Left lobe of liver (tissue), 2 donors: Measurements from ENCODE around the gene PCSK4. TPM values are rescaled to one million over a fixed set of nuclear protein-coding genes. Genes with fewer than 3 reads are reported as not detected.

Source experiments
- ATAC-seq: fragments of 200-7000 bp; cut with Tn5 transposase; one replicate; pipeline ENCODE4 v1.9.1; 2020; ENCODE audit warnings: mild to moderate bottlenecking, moderate library complexity
- DNase-seq: peaks from one replicate; pipeline ENCODE4 v3.0.0-alpha.2; 2020; ENCODE audit warnings: low spot score
- total RNA-seq: library from RNA; stranded (reverse); gene quantifications from one replicate; pipeline ENCODE4 v1.2.1, GENCODE V29; 2021
- donor health status: DM: no; HTN: no; CAD: no; lungs with moderate emphysema.
- donor health status: DM: no; HTN: yes; CAD: no.

PCSK4 gene
- total RNA-seq, 1 donor from 2014 or later = 4.8 TPM

DNA sequence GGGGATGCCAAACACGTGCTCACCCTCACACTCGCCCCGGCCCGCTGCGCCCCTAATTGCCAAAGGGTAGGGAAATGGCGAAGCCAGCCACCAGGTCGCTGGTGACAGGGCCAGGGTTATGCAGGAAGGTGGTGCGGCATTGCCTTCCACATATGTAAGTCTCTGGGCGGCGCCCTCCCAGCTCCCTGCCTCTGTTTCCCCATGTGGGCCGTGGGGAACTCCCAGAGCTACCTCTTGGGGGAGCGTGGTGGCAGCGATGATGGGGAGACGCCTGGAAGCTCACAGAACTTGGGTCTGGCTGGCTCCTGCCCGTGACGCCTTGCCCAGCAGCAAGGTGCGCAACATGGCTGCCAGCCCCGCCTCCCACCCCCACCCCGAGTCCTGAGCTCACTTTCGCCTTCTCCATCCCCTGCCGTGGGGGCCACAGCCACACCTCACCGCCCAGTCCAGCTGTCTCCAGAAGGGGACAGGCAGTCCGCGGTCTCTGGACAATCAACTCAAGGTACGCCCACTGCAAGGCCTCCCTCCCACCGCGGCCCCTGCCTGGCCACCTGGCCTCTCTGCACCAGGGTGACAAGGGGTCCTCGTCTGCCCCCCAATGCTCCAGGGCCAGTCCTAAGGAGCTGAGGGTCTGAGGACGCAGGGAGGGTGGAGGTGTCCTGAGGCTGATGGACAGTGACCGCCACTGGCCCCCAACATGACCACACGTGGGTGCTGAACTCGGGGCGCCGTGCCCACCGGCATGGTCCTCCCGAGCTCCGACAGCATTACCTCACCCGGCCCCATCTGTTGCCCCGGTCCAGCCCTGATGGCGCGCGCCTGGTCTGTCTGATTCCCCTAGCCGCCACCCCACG lies 17.7 kb downstream of the PCSK4 start:
- DNase-seq = no peak

DNA sequence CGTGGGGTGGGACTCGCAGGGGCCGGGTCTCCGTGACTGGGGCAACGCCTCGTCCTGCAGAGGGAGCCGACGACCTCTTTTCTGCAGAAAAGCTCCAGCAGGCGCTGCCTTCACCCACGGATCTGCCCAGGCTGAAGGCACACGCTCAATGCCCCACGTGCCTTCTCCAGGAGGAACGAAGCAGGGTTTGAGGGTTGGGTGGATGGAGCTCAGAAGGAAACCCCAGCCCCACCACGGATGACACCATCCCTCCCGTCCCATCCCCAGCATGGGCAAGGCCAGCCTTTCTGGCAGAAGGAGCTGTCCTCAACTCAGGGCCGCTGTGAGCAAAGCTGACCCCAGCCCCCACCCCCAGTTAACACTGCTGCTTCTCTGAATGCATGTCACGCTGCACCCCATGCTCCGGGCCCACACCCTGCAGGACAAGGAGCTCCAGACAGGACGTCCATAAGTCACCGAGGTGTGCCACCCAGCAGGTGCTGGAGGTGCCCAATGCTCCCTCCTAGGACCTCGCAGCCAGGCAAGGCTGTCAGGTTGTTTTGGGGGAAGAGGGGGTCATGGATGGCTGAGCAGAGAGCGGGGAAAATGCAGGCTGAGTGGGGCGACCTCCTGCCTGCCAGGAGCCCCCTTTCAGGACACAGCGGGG lies 18.5 kb downstream of the PCSK4 start:
- ATAC-seq (no peak), DNase-seq (no peak)

More for the DNA sequence above, 17.7 kb downstream of the PCSK4 start:
- ATAC-seq = no peak

DNA sequence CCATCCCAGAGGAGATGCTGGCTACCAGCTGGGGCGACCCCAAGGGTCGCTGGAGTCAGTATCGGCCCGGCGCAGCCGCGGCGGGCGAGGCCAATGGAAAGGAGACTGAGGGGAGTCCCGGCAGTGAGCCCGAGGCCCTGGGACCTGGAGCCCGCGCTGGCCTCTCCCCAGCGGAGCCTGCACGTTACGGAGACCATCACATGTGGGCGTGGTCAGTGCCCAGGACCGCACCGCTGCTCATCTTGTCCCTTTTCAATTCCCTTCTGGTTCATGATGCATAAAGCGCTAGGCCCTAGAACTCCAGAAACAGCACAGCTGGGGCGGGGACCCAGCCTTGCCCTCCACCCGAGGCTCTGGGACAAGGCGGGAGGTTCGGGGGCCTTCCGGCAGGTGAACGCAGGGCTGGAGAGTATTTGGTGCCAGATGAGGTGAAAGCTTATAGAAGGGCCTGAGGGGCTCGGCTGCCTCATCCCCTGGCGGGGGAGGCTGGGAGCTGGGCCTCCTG lies 19.1 kb downstream of the PCSK4 start:
- ATAC-seq = peak; percentile 21
- no peak for DNase-seq

DNA sequence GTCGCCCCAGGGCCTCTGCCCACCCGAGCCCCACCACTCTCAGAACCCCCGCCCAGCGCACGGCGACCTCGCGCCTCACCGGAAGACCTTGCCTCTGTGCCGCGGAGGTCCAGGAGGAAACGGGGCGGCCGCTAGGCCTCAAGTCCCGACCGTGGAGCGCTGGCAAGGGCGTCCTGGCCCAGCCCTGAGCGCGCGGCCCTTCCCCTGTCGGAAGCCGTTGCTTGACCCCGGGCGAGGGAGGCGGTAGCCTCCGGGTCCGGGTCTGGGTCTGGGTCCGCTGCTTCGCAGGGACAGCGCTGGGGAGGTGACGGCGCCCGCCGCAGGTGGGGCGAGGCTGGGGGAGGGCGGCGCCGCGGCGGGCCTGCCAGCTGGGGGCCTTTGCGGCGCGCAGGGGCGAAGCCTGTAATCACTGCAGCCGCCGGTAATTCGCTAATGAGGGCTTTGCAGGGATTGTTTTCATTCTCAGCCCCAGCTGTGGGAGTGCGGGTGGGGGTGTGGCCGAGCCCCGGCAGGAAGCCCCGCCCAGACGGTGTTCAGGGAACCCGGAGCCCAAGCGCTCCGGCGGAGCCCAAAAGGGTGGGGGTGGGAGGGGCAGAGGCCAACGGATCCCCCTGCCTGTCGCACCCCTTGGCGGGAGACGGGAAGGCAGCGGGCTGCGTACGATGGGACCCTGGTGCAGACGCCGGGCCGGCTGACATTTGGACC lies 19.7 kb downstream of the PCSK4 start:
- no peak for DNase-seq

DNA sequence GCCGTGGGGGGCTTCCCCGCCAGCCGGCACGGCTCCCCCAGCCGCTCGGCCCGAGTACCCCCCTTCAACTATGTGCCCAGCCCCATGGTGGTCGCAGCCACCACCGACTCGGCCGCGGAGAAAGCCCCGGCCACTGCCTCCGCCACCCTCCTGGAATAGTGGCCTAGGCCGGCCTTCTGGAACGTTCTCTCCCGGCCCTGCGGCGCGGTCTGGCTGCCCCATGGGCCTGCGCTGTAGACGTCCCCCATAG lies 20.2 kb downstream of the PCSK4 start:
- DNase-seq (no peak), ATAC-seq (peak; percentile 22)

More for the DNA sequence above, 19.7 kb downstream of the PCSK4 start:
- peak; percentile 60 for ATAC-seq

DNA sequence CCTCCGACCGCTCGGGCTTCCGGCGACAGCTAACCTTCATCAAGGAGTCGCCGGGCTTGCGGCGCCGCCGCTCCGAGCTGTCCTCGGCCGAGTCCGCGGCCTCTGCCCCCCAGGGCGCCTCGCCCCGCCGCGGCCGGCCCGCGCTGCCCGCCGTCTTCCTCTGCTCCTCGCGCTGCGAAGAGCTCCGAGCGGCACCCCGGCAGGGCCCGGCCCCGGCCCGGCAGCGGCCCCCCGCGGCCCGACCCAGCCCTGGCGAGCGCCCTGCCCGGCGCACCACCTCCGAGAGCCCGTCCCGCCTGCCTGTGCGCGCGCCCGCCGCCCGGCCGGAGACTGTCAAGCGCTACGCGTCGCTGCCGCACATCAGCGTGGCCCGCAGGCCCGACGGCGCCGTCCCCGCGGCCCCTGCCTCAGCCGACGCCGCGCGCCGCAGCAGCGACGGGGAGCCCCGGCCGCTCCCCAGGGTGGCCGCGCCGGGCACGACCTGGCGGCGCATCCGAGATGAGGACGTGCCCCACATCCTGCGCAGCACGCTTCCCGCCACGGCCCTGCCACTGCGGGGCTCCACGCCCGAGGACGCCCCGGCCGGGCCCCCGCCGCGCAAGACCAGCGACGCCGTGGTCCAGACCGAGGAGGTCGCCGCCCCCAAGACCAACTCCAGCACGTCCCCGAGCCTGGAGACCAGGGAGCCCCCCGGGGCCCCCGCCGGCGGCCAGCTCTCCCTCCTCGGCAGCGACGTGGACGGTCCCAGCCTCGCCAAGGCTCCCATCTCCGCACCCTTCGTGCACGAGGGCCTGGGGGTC lies 20.7 kb downstream of the PCSK4 start:
- no peak for DNase-seq
- peak; percentile 20 for ATAC-seq

DNA sequence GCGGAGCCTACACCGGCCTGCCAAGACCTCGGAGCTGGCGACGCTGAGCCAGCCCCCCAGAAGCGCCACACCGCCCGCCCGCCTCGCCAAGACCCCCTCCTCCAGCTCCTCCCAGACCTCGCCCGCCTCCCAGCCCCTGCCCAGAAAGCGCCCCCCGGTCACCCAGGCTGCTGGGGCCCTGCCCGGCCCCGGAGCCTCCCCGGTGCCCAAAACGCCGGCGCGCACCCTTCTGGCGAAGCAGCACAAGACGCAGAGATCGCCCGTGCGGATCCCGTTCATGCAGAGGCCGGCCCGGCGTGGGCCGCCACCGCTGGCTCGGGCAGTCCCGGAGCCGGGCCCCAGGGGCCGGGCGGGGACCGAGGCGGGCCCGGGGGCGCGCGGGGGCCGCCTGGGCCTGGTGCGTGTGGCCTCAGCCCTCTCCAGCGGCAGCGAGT lies 21.3 kb downstream of the PCSK4 start:
- ATAC-seq = peak; percentile 42

DNA sequence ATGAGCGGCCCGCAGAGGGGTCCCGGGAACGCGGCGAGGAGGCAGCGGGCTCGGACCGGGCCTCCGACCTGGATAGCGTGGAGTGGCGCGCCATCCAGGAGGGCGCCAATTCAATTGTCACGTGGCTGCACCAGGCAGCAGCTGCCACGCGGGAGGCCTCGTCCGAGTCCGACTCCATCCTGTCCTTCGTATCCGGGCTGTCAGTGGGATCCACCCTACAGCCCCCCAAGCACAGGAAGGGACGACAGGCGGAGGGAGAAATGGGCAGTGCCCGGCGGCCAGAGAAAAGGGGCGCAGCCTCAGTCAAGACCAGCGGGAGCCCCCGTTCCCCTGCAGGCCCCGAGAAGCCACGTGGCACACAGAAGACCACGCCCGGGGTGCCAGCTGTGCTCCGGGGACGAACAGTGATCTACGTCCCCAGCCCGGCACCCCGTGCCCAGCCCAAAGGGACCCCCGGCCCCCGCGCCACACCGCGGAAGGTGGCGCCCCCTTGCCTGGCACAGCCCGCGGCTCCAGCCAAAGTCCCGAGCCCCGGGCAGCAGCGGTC lies 21.8 kb downstream of the PCSK4 start:
- DNase-seq = no peak
- ATAC-seq = no peak

More for the DNA sequence above, 21.3 kb downstream of the PCSK4 start:
- no peak for DNase-seq

DNA sequence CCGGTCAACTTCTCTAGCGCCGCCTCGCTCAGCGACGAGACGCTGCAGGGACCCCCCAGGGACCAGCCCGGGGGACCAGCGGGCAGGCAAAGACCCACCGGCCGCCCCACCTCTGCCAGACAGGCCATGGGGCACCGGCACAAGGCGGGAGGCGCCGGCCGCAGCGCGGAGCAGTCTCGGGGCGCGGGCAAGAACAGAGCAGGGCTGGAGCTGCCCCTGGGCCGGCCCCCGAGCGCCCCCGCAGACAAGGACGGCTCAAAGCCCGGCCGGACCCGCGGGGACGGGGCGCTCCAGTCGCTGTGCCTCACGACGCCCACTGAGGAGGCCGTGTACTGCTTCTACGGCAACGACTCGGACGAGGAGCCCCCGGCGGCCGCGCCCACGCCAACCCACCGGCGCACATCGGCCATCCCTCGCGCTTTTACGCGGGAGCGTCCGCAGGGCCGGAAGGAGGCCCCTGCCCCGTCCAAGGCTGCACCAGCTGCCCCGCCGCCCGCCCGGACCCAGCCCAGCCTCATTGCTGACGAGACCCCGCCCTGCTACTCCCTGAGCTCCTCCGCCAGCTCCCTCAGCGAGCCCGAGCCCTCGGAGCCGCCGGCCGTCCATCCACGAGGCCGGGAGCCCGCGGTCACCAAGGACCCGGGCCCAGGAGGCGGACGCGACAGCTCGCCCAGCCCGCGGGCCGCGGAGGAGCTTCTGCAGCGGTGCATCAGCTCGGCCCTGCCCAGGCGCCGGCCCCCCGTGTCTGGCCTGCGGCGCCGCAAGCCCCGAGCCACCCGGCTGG lies 22.5 kb downstream of the PCSK4 start:
- DNase-seq (no peak), ATAC-seq (no peak)

DNA sequence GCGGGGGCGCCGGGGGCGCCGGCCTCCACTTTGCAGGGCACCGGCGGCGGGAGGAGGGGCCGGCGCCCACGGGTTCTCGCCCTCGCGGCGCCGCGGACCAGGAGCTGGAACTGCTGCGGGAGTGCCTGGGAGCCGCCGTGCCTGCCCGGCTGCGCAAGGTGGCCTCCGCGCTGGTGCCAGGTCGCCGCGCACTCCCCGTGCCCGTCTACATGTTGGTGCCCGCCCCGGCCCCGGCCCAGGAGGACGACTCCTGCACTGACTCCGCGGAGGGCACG lies 23.0 kb downstream of the PCSK4 start:
- DNase-seq (no peak), ATAC-seq (no peak)

DNA sequence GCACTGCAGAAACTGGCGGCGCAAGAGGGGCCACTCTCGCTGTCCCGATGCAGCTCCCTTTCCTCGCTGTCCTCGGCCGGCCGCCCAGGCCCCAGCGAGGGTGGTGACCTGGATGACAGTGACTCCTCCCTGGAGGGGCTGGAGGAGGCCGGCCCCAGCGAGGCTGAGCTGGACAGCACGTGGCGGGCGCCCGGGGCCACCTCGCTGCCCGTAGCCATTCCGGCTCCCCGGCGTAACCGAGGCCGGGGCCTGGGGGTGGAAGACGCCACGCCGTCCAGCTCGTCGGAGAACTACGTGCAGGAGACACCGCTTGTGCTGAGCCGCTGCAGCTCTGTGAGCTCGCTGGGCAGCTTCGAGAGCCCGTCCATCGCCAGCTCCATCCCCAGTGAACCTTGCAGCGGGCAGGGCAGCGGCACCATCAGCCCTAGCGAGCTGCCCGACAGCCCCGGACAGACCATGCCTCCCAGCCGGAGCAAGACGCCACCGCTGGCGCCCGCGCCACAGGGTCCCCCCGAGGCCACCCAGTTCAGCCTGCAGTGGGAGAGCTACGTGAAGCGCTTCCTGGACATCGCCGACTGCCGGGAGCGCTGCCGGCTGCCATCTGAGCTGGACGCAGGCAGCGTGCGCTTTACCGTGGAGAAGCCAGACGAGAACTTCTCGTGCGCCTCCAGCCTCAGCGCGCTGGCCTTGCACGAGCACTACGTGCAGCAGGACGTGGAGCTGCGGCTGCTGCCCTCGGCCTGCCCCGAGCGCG lies 23.5 kb downstream of the PCSK4 start:
- ATAC-seq = no peak
- no peak for DNase-seq

DNA sequence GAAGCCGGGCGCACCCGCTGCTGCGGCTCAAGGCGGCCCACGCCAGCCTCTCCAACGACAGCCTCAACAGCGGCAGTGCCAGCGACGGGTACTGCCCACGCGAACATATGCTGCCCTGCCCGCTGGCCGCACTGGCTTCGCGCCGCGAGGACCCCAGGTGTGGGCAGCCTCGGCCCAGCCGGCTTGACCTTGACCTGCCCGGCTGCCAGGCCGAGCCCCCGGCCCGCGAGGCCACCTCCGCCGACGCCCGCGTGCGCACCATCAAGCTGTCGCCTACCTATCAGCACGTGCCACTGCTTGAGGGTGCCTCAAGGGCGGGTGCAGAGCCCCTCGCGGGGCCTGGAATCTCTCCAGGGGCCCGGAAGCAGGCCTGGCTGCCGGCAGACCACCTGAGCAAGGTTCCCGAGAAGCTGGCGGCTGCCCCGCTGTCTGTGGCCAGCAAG lies 24.1 kb downstream of the PCSK4 start:
- ATAC-seq = no peak
- DNase-seq = peak; percentile 44

DNA sequence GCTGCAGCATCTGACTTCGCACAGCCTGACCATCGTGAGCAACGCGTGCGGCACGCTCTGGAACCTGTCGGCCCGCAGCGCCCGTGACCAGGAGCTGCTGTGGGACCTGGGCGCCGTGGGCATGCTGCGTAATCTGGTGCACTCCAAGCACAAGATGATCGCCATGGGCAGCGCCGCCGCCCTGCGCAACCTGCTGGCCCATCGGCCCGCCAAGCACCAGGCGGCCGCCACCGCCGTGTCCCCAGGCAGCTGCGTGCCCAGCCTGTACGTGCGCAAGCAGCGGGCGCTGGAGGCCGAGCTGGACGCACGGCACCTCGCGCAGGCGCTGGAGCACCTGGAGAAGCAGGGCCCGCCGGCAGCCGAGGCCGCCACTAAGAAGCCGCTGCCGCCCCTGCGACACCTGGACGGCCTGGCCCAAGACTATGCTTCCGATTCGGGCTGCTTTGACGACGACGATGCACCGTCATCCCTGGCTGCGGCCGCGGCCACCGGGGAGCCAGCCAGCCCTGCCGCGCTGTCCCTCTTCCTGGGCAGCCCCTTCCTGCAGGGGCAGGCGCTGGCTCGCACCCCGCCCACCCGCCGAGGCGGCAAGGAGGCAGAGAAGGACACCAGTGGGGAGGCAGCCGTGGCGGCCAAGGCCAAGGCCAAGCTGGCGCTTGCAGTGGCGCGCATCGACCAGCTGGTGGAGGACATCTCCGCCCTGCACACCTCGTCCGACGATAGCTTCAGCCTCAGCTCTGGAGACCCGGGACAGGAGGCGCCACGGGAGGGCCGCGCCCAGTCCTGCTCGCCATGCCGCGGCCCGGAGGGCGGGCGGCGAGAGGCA lies 24.7 kb downstream of the PCSK4 start:
- DNase-seq = peak; percentile 50
- peak; percentile 56 for ATAC-seq

DNA sequence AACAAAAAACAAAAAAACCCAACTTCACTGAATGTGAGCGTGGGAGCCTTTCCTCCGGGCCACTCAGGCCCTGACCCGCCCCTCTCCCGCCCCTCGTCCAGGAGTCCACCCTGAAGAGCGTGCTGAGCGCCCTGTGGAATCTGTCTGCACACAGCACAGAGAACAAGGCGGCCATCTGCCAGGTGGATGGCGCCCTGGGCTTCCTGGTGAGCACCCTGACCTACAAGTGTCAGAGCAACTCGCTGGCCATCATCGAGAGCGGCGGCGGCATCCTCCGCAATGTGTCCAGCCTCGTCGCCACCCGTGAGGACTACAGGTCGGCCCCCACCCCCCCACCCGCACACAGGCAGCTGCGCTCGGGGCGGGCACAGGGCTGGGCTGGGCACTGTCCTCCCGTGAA lies 28.3 kb downstream of the PCSK4 start:
- no peak for ATAC-seq
- DNase-seq = no peak

DNA sequence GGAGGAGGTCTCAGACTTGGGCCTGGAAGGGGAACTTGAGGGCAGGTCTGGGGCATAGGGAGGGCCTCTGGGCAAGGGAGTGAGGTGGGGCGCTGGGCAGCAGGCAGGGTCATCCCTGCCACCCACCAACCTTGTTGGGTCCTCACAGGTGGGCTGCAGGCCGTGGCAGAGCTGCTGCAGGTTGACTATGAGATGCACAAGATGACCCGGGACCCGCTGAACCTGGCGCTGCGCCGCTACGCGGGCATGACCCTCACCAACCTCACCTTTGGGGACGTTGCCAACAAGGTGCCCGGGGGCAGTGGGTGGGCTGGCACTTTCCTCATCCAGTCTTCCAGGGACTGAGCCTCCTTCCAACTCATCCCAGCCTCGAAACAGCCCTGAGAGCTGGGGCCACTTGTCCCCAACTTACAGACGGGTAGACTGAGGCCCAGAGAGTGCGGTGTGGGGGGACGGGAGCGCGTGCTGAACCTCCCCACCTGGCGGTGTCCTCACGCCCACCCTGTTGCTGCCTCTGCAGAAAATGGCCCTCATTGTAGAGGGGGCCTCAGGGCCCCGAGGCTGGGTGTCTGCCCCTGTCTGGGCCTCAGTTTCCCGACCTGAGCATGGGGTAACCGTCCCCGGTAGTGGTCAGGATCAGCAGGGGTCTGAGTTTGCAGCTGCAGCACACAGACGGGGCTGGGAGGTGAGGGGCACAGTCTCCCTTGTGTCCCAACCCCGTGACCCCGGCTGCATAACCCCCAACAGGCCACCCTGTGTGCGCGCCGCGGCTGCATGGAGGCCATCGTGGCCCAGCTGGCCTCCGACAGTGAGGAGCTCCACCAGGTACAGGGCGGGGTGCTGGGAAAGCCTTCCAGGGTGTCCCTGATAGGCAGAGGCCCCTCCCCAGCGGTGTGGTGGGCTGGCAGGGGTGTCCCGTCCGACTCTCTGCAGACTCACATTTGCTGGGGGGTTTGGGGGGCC lies 29.8 kb downstream of the PCSK4 start:
- no peak for ATAC-seq
- no peak for DNase-seq

DNA sequence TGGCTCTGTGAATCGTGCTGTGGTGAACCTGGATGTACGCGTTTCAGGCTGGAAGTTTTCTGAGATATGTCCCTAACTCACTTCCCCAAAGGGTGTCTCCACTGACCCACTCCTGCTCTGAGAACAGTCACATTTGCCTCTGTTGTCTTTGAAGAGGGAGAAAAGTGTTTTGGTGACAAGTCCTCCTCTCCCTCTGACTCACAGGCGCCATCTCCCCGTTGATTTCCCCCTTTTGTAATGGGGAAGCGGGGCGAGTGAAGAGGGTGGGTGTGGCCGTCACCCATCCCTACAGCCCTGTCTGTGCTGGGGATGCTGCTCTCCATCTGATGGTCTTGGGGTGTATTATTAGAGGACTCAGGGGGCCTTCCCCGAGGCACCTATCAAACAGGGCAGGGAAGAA lies 30.7 kb downstream of the PCSK4 start:
- ATAC-seq (no peak), DNase-seq (no peak)

DNA sequence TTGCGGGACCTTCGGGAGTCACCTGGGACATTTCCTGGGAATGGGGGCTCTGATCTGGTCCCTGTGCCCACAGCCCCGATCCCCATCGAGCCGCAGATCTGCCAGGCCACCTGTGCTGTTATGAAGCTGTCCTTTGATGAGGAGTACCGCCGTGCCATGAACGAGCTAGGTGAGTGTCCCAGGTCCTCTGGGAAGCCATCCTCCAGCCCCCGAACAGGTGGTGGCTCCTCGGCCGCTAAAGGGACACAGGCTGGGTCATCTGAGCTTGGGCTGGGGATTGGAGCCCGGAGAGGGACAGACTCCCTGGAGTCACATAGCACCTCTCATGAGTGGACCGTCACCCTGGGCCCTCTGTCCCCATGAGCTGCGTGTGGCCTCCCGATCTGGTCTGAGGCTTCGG lies 32.3 kb downstream of the PCSK4 start:
- ATAC-seq (no peak), DNase-seq (no peak)
